ENCODE results near the gene PTEN.
"Not testable (repeated sequence)": the region's sequence is repeated elsewhere in the genome, so short reads cannot be mapped to it uniquely, and the experiment has no call there.

GRCh38 chr10:87829051-87829450, 34.4 kb upstream of the PTEN start:
- TF ChIP-seq POLR2AphosphoS5, POLR2A, CTCF (IDR thresholded peaks at IDR 0.05): not testable (repeated sequence)

Data from breast epithelium (tissue), 3 donors.